T47D (cell line): Measurements from ENCODE around the gene TOX2.

ENCODE experiments used
- DNase-seq, 2 experiments: peaks; one replicate each; pipeline versions ENCODE4 v3.0.0 to v3.0.0-alpha.2; 2011 to 2012; ENCODE audit warnings: low read depth in 1 of 2, low spot score in 1 of 2
- JUND ChIP-seq: IDR thresholded peaks from 2 replicates; pipeline ENCODE4 v1.6.1; 2012; ENCODE audit warnings: low read depth
- in situ Hi-C: cut with HindIII; loops from 2 replicates; pipeline ENCODE4 v1.10.0; 2016; ENCODE audit warnings: low sequenced_read_pairs, low pct_unique_long_range_greater_than_20kb

The TOX2 gene

DNA sequence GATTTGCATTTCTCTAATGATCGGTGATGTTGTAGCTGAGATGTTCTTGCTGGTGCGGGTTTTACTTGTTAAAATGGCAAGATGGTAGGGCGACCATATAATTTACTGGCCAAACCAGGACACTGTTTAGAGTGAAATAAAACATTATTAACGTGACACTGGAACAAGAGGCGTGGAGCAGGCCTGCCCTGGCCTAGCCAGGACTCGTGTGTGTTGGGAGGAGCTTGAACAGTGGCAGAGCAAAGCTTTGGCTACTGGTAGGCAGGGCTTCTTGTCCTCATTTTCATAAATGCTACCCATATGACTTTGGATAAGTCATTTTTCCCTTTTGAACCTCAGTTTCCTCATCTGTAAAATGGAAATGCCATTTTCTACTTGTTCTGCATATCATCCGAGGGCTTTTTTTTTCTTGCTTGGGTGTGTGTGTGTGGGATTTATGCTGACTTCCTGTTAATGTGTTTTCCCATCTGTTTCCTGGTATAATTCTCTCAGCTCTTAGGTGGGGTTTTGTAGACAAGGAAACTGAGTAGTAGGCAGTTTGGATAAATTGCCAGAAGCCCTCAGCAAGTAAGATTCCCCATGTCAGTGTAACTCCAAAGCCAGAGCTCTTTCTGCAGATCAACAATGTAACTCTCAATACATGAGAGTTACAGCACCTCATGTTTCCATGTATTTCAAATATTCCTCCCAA is 81.7 kb downstream of the TOX2 start:
- in situ Hi-C loops = no loop called here
- no peak for DNase-seq
- no peak for TF ChIP-seq JUND

GRCh38 chr20:43999848-44000247 is 85.2 kb downstream of the TOX2 start:
- in situ Hi-C loops = no loop called here
- DNase-seq = no peak
- no peak for TF ChIP-seq JUND

- TF ChIP-seq JUND = no peak
- no peak for DNase-seq
- in situ Hi-C loops = no loop called here
Measured at GRCh38 chr20:44001667-44002596, 87.3 kb downstream of the TOX2 start.

DNA sequence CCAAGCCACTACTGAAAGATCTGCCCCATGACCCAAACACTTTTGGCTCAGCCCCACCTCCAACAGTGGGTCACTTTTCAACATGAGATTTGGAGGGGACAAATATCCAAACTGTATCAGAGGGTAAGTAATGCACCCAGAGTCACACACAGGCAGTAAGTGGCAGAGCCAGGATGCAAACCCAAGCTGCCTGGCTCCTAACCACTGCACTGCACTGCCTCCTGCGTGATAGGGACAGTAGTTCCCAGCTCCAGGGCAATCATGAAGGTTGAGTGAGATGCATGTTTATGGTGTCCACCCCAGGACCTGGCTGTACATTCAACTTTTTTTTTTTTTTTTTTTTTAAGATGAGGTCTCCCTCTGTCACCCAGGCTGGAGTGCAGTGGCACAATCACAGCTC is 88.2 kb downstream of the TOX2 start:
- in situ Hi-C loops = no loop called here
- TF ChIP-seq JUND = no peak
- DNase-seq = no peak

DNA sequence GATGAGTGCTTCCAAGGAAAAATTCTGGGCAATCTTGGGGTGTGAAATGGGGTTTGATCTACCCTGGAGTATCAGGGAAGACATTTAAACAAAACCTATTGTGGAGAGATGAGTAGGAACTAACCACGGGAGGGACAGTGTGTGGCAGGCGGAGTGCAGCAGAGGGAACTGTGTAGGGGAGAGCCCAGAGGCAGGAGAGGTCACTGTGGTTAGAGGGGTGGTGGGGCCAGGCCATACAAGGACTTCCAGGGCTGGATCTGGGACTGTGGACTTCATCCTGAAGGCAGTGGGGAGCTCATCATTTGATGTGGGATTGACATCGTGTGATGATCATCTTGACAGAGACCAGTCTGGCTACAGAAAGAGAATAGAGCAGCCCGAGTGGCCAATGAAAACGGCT is 89.0 kb downstream of the TOX2 start:
- TF ChIP-seq JUND = no peak
- no peak for DNase-seq
- in situ Hi-C loops = no loop called here

DNA sequence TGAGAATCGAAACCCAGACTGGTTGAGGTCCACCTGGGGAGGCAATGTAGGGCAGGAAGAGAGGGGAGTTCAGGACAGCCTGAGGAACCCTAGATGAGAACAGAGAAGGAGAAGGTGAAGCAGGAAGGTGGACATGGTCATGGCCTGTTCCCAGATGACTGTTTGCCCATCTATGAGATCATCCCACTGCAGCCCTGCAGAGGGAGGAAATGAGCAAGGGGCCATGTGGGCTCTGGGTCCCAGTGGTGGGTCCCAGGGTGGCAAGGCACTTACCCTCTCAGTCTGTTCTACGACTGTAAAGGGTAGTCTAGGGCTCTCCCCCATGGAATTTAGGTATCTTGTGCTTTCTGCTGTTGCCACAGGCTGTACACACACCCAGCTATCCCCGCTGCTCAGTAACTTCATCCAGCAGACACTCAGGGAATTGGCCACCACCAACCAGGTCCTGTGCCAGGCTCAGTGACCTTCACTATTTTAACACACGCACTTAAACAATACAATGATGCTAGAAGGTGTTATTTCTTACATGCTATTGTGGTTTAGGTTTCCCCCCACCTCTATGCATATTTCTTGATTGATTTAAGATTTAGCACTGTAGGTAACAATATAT is 89.8 kb downstream of the TOX2 start:
- in situ Hi-C loops = no loop called here
- no peak for DNase-seq
- TF ChIP-seq JUND = no peak

- TF ChIP-seq JUND = no peak
- DNase-seq = no peak
- in situ Hi-C loops = no loop called here
Measured at GRCh38 chr20:44005661-44006060, 91.0 kb downstream of the TOX2 start.

DNA sequence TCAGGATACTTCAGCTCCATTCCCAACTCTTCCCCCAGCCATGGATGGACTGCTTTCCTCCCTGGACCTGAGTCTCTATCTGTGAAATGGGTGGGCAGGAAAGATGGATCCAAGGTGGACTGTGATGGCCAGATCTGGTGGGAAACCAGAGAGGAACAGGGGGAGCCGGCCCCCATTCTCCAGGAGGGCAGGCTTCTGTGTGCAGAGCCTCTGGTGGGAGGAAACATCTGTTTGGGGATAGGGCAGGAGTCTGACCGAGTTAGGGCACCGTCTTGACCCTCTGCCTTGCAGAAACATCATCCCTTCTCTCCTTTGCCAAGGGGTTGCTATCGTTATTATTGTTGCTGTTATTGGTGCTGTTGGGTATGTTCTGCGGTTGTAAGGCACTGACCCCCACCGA is 91.5 kb downstream of the TOX2 start:
- in situ Hi-C loops = no loop called here
- TF ChIP-seq JUND = no peak
- DNase-seq = no peak

GRCh38 chr20:44006578-44006977 is 91.9 kb downstream of the TOX2 start:
- in situ Hi-C loops = no loop called here
- no peak for TF ChIP-seq JUND
- DNase-seq = no peak

DNA sequence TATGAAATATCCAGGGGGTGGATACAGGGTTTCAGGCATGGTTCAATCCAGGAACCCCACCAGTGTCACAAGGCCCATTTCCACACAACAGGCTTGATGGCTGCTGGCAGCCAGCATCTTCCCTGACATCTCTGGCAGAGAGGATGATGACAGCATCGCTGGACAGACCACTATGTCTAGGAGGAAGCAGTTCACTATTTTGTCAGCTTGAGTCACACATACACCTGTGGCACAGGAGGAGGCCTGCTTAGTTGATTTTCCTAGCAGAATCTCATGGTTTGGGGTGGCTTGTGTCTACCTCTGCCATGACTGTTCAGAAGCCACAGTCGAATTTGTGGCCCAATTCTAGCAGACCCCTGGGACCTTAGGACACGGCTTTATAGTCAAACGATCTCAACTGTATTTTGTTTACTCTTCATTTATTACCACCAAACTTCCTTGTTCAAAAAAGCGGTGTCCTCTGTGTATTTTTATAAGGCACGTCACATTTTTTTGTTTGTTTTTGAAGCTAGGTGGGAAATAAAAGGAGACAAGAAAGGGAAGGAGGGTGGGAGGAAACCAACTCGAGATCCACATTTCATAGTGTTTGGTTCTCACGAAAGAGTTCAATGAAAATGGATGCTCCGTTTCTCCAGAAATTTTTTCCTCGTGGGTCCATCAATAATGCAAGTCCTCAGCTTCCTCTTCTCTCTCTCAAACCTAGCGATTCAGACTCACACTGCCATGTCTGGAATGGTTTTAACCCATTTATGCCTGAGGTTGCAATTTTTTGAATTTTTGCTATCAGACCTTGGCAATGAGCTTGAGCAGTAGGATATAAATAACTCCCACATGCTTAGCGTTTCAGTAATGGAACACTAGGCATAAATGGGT is 94.4 kb downstream of the TOX2 start:
- in situ Hi-C loops = no loop called here
- TF ChIP-seq JUND = no peak
- peak in 1 of 2 experiments; percentile 13 for DNase-seq

GRCh38 chr20:44009679-44009992 is 95.0 kb downstream of the TOX2 start:
- no peak for TF ChIP-seq JUND
- in situ Hi-C loops = no loop called here
- no peak for DNase-seq

DNA sequence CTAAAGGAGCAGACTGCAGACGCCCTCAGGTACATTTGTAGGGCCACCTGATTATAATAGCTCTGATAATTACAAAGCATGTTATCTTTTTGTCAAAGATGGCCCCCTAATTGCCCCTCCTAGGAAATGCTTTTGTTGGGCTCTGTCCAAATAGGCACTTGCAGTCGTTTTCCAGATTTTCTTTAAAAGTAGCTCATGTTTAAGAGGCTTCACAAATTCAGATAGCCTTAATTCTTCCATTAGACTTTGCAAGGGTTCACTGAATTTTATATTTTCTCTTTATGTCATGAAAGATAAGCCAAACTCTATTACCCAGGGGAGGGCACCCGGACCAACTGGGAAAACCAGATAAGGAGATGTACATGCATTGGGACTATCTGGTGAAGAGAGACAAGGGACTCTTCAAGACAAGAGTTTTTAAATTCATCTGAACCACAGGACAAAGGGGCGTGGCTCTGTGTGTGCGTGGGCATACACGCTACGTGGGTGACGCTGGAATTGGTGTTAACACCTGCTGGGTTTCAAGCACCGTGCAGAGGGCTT is 95.6 kb downstream of the TOX2 start:
- no peak for DNase-seq
- TF ChIP-seq JUND = no peak
- in situ Hi-C loops = no loop called here
